GM18873 (cell line): ENCODE measurements around the gene SWSAP1.
"Not testable (repeated sequence)": the region's sequence is repeated elsewhere in the genome, so short reads cannot be mapped to it uniquely, and the experiment has no call there.

Experiments used
- ATAC-seq: cut with Tn5 transposase; IDR thresholded peaks from one replicate; pipeline ENCODE4 v1.9.1; 2021; ENCODE audit warnings: mild to moderate bottlenecking, moderate library complexity, moderate number of reproducible peaks; ENCODE audit not compliant: unreplicated experiment, low FRiP score

Gene SWSAP1

GRCh38 chr19:11374433-11375142 is at the start of gene SWSAP1:
TSS of gene SWSAP1 (plus strand) at chr19:11374666. CDS start at chr19:11374681, 15 bp downstream.
- peak; percentile 90 for ATAC-seq

- no peak for ATAC-seq
Measured at GRCh38 chr19:11324748-11325389, 49.6 kb upstream of the SWSAP1 start.

GRCh38 chr19:11325544-11325943 is 48.9 kb upstream of the SWSAP1 start:
- ATAC-seq, result no peak

- ATAC-seq, result no peak
Measured at GRCh38 chr19:11330127-11330526, 44.3 kb upstream of the SWSAP1 start.

GRCh38 chr19:11331502-11331901 is 43.0 kb upstream of the SWSAP1 start:
- ATAC-seq, result no peak

- no peak for ATAC-seq
Measured at GRCh38 chr19:11332822-11333221, 41.6 kb upstream of the SWSAP1 start.

- not testable (repeated sequence) for ATAC-seq
Measured at GRCh38 chr19:11333838-11334237, 40.6 kb upstream of the SWSAP1 start.

- no peak for ATAC-seq
Measured at GRCh38 chr19:11335449-11336146, 38.9 kb upstream of the SWSAP1 start.

GRCh38 chr19:11337080-11337479 is 37.4 kb upstream of the SWSAP1 start:
- no peak for ATAC-seq

- no peak for ATAC-seq
Measured at GRCh38 chr19:11338121-11338520, 36.3 kb upstream of the SWSAP1 start.

- ATAC-seq, result no peak
Measured at GRCh38 chr19:11338569-11339253, 35.8 kb upstream of the SWSAP1 start.

GRCh38 chr19:11339254-11340098 is 35.0 kb upstream of the SWSAP1 start, which contains the start of gene RAB3D:
TSS of gene RAB3D (minus strand) at chr19:11339657. CDS start at chr19:11337399, 2,258 bp downstream.
- no peak for ATAC-seq

- ATAC-seq, result not testable (repeated sequence)
Measured at GRCh38 chr19:11340099-11340467, 34.4 kb upstream of the SWSAP1 start.

GRCh38 chr19:11342429-11342828 is 32.0 kb upstream of the SWSAP1 start:
- no peak for ATAC-seq

GRCh38 chr19:11345122-11345803 is 29.2 kb upstream of the SWSAP1 start:
- ATAC-seq, result no peak

GRCh38 chr19:11346104-11346940 is 28.1 kb upstream of the SWSAP1 start, which contains the start of the genes CCDC159 and TMEM205:
TSS of gene CCDC159 (plus strand) at chr19:11346519. CDS start at chr19:11346607, 88 bp downstream.
TSS of gene TMEM205 (minus strand) at chr19:11346268. CDS start at chr19:11345619, 649 bp downstream.
- peak; percentile 87 for ATAC-seq

- no peak for ATAC-seq
Measured at GRCh38 chr19:11347546-11348039, 26.9 kb upstream of the SWSAP1 start.

GRCh38 chr19:11349171-11349570 is 25.3 kb upstream of the SWSAP1 start:
- ATAC-seq, result no peak
